GM21515 (cell line): ENCODE results near the gene LRAT.

Source experiments
- ATAC-seq: cut with Tn5 transposase; IDR thresholded peaks from one replicate; pipeline ENCODE4 v1.9.1; 2021; ENCODE audit not compliant: unreplicated experiment

The LRAT gene

GRCh38 chr4:154760895-154761294 lies 17.1 kb downstream of the LRAT start:
- ATAC-seq: no peak

GRCh38 chr4:154778264-154778663 lies 34.5 kb downstream of the LRAT start:
- ATAC-seq: no peak

- no peak for ATAC-seq
Observed at GRCh38 chr4:154779362-154779947, 35.7 kb downstream of the LRAT start.

GRCh38 chr4:154781126-154781982 lies 37.6 kb downstream of the LRAT start, which contains the start of gene RBM46:
Gene RBM46, plus strand, starts transcription at chr4:154781272. Its CDS starts 15,481 bp downstream, at chr4:154796753.
- no peak for ATAC-seq

GRCh38 chr4:154781983-154782293 lies 38.1 kb downstream of the LRAT start:
- no peak for ATAC-seq
